ENCODE measurements around the gene RIMS1. TPM values are rescaled to one million over a fixed set of nuclear protein-coding genes. Genes with fewer than 3 reads are reported as not detected.

Gene RIMS1
- total RNA-seq, 1 donor from 2014 or later, result 5.6 TPM

GRCh38 chr6:72371473-72371872, 485.1 kb downstream of the RIMS1 start:
- H3K9me3 Mint-ChIP-seq (ENCODE audit: low read depth), result no peaks in the 10 kb centered on the region
- no peak overlapping the region for H3K4me3 Mint-ChIP-seq (ENCODE audit: low read depth)
- no peak overlapping the region for H3K27ac Mint-ChIP-seq
- no peaks in the 10 kb centered on the region for H3K27me3 Mint-ChIP-seq
- peaks cover 3% of the 10 kb centered on the region for H3K4me1 Mint-ChIP-seq (ENCODE audit: low read depth)
- H3K36me3 Mint-ChIP-seq (ENCODE audit: insufficient read depth), result no peaks in the 10 kb centered on the region
- no peak for DNase-seq (ENCODE audit: low spot score, unreplicated experiment)
- no peak for TF ChIP-seq CTCF (IDR thresholded peaks at IDR 0.05; ENCODE audit: unreplicated experiment)

GRCh38 chr6:72374172-72374571, 487.8 kb downstream of the RIMS1 start:
- TF ChIP-seq CTCF (IDR thresholded peaks at IDR 0.05; ENCODE audit: unreplicated experiment), result no peak
- Mint-ChIP-seq H3K9me3 (ENCODE audit: low read depth) (no peaks in the 10 kb centered on the region), H3K27ac (no peak overlapping the region), H3K36me3 (ENCODE audit: insufficient read depth) (no peaks in the 10 kb centered on the region), H3K27me3 (no peaks in the 10 kb centered on the region), H3K4me1 (ENCODE audit: low read depth) (peaks cover 3% of the 10 kb centered on the region), H3K4me3 (ENCODE audit: low read depth) (no peak overlapping the region)
- no peak for DNase-seq (ENCODE audit: low spot score, unreplicated experiment)

GRCh38 chr6:72374857-72375256, 488.5 kb downstream of the RIMS1 start:
- H3K9me3 Mint-ChIP-seq (ENCODE audit: low read depth), result no peaks in the 10 kb centered on the region

GRCh38 chr6:72376736-72377135, 490.4 kb downstream of the RIMS1 start:
- no peak for TF ChIP-seq CTCF (IDR thresholded peaks at IDR 0.05; ENCODE audit: unreplicated experiment)
- peaks cover 3% of the 10 kb centered on the region for H3K4me1 Mint-ChIP-seq (ENCODE audit: low read depth)
- no peaks in the 10 kb centered on the region for H3K27me3 Mint-ChIP-seq
- H3K36me3 Mint-ChIP-seq (ENCODE audit: insufficient read depth), result no peaks in the 10 kb centered on the region
- H3K9me3 Mint-ChIP-seq (ENCODE audit: low read depth), result no peaks in the 10 kb centered on the region
- no peak for DNase-seq (ENCODE audit: low spot score, unreplicated experiment)
- H3K27ac Mint-ChIP-seq, result no peak overlapping the region
- no peak overlapping the region for H3K4me3 Mint-ChIP-seq (ENCODE audit: low read depth)

More at GRCh38 chr6:72374857-72375256, 488.5 kb downstream of the RIMS1 start:
- H3K27me3 Mint-ChIP-seq, result no peaks in the 10 kb centered on the region
- TF ChIP-seq CTCF (IDR thresholded peaks at IDR 0.05; ENCODE audit: unreplicated experiment), result no peak
- peaks cover 3% of the 10 kb centered on the region for H3K4me1 Mint-ChIP-seq (ENCODE audit: low read depth)
- no peak overlapping the region for H3K27ac Mint-ChIP-seq
- no peak for DNase-seq (ENCODE audit: low spot score, unreplicated experiment)
- H3K4me3 Mint-ChIP-seq (ENCODE audit: low read depth), result no peak overlapping the region
- no peaks in the 10 kb centered on the region for H3K36me3 Mint-ChIP-seq (ENCODE audit: insufficient read depth)

GRCh38 chr6:72381076-72381475, 494.7 kb downstream of the RIMS1 start:
- H3K4me1 Mint-ChIP-seq (ENCODE audit: low read depth), result no peaks in the 10 kb centered on the region
- no peak for DNase-seq (ENCODE audit: low spot score, unreplicated experiment)
- no peaks in the 10 kb centered on the region for H3K9me3 Mint-ChIP-seq (ENCODE audit: low read depth)
- no peak overlapping the region for H3K27ac Mint-ChIP-seq
- H3K27me3 Mint-ChIP-seq, result no peaks in the 10 kb centered on the region
- H3K36me3 Mint-ChIP-seq (ENCODE audit: insufficient read depth), result no peaks in the 10 kb centered on the region
- no peak for TF ChIP-seq CTCF (IDR thresholded peaks at IDR 0.05; ENCODE audit: unreplicated experiment)
- H3K4me3 Mint-ChIP-seq (ENCODE audit: low read depth), result no peak overlapping the region
